Body of pancreas (tissue), 4 donors: Measurements from ENCODE around the gene MYLK. TPM values are rescaled to one million over a fixed set of nuclear protein-coding genes. Genes with fewer than 3 reads are reported as not detected.

Experiments used
- ATAC-seq: fragments of 150-250 bp; one replicate; pipeline ENCODE4 v1.9.1; 2016
- DNase-seq, 4 donors: peaks; one replicate each; pipeline ENCODE4 v3.0.0-alpha.2; 2019
- H3K27ac ChIP-seq, 4 donors: fragments of 200-600 bp; sonication (generic); 1 replicate in 3 of 4; 2 replicates in 1 of 4; pipeline versions ENCODE4 v1.5.1 to v1.6.1; 2016 to 2019; ENCODE audit warnings: mild to moderate bottlenecking in 1 of 4, mixed read lengths in 1 of 4, moderate library complexity in 1 of 4
- H3K27me3 ChIP-seq, 2 donors: fragments of 200-600 bp; sonication (generic); one replicate each; pipeline ENCODE4 v1.6.0; 2016; ENCODE audit warnings: mild to moderate bottlenecking in 1 of 2
- H3K36me3 ChIP-seq, 2 donors: fragments of 200-600 bp; sonication (generic); replicated peaks in 1 of 2; 2 replicates each; pipeline ENCODE4 v1.5.1; 2016; ENCODE audit warnings: low read depth in 2 of 2; ENCODE audit not compliant: insufficient read depth in 1 of 2
- H3K4me1 ChIP-seq: fragments of 200-600 bp; sonication (generic); one replicate; pipeline ENCODE4 v1.6.0; 2016
- H3K4me3 ChIP-seq, 2 donors: fragments of 200-600 bp; sonication (generic); 1 replicate in 1 of 2; 2 replicates in 1 of 2; pipeline ENCODE4 v1.5.1; 2016 to 2019
- H3K9me3 ChIP-seq, 3 donors: fragments of 200-600 bp; sonication (generic); 1 replicate in 2 of 3; 2 replicates in 1 of 3; pipeline ENCODE4 v1.5.1; 2016
- CTCF ChIP-seq, 7 experiments: fragments of 450-650 bp in 4 of 7; fragments of 200-600 bp in 3 of 7; sonication (generic) in 3 of 7; IDR thresholded peaks; one replicate each; pipeline ENCODE4 v1.5.1; 2016 to 2019; ENCODE audit warnings: antibody characterized with exemption in 7 of 7
- POLR2A ChIP-seq, 3 donors: fragments of 450-650 bp; IDR thresholded peaks; one replicate each; pipeline ENCODE4 v1.6.1; 2016; ENCODE audit warnings: antibody characterized with exemption in 3 of 3, mild to moderate bottlenecking in 2 of 3
- WGBS, 2 donors: methylation state at CpG; one replicate each; pipeline ENCODE4 v1.1.5; 2017; 5-methylcytosine and 5-hydroxymethylcytosine counted together
- intact Hi-C: fragments of 100-400 bp; cut with DNase I; formaldehyde crosslinking; loops from one replicate; pipeline ENCODE4 v1.15.1; 2023
- total RNA-seq, 2 donors: library from RNA; depleted of rRNA; stranded (reverse); fragments of >200 nt; gene quantifications; one replicate each; pipeline ENCODE4 v1.1.0, GENCODE V29; 2016

Gene MYLK
- total RNA-seq, 2 donors from 2014 or later, result 7.6 to 36.6 TPM

GRCh38 chr3:123807820-123808219 lies 76.3 kb downstream of the MYLK start:
- TF ChIP-seq POLR2A (IDR thresholded peaks at IDR 0.05), result no peak
- peak in 1 of 7 experiments; percentile 9 for TF ChIP-seq CTCF (IDR thresholded peaks at IDR 0.05)
- Histone ChIP-seq H3K9me3 (no peaks in the 10 kb centered on the region), H3K36me3 (no peaks in the 10 kb centered on the region), H3K4me3 (no peak overlapping the region), H3K4me1 (peaks cover 9% of the 10 kb centered on the region), H3K27ac (peak overlapping the region in 2 of 4 donors; percentile 8 to 43), H3K27me3 (no peaks in the 10 kb centered on the region)
- DNase-seq (peak; percentile 15 to 29 (median 22)), ATAC-seq (peak; percentile 38)
- WGBS, 2 donors, result 47 to 53% methylated on average over 2 of the region's 2 CpGs
- intact Hi-C loops, result no loop called here

GRCh38 chr3:123805504-123805903 lies 78.6 kb downstream of the MYLK start:
- Histone ChIP-seq H3K4me1 (peaks cover 9% of the 10 kb centered on the region), H3K36me3 (no peaks in the 10 kb centered on the region), H3K9me3 (no peaks in the 10 kb centered on the region), H3K27me3 (no peaks in the 10 kb centered on the region), H3K27ac (no peak overlapping the region), H3K4me3 (no peak overlapping the region)
- no peak for TF ChIP-seq POLR2A (IDR thresholded peaks at IDR 0.05)
- no peak for TF ChIP-seq CTCF (IDR thresholded peaks at IDR 0.05)
- DNase-seq, result no peak
- 83 to 85% methylated on average over 2 of the region's 2 CpGs for WGBS, 2 donors
- no peak for ATAC-seq
- intact Hi-C loops, result no loop called here

GRCh38 chr3:123805101-123805500 lies 79.0 kb downstream of the MYLK start:
- no peaks in the 10 kb centered on the region for H3K36me3 ChIP-seq
- H3K4me1 ChIP-seq, result peaks cover 9% of the 10 kb centered on the region
- intact Hi-C loops, result no loop called here
- ATAC-seq (no peak), DNase-seq (no peak)
- no peaks in the 10 kb centered on the region for H3K9me3 ChIP-seq
- H3K27ac ChIP-seq, result no peak overlapping the region
- 71 to 78% methylated on average over 7 of the region's 7 CpGs for WGBS, 2 donors
- H3K4me3 ChIP-seq, result no peak overlapping the region
- H3K27me3 ChIP-seq, result no peaks in the 10 kb centered on the region
- TF ChIP-seq CTCF (IDR thresholded peaks at IDR 0.05) (no peak), POLR2A (IDR thresholded peaks at IDR 0.05) (no peak)

- Histone ChIP-seq H3K27ac (no peak overlapping the region), H3K27me3 (no peaks in the 10 kb centered on the region), H3K9me3 (no peaks in the 10 kb centered on the region), H3K4me1 (peaks cover 9% of the 10 kb centered on the region), H3K4me3 (no peak overlapping the region), H3K36me3 (no peaks in the 10 kb centered on the region)
- TF ChIP-seq CTCF (IDR thresholded peaks at IDR 0.05) (no peak), POLR2A (IDR thresholded peaks at IDR 0.05) (no peak)
- DNase-seq, result no peak
- 96% methylated on average over 2 of the region's 3 CpGs; no CpG with 5 or more reads in 1 of the 2 donors for WGBS, 2 donors
- intact Hi-C loops, result no loop called here
- ATAC-seq, result no peak
Observed at GRCh38 chr3:123804676-123805075, 79.5 kb downstream of the MYLK start.

GRCh38 chr3:123803521-123803920 lies 80.6 kb downstream of the MYLK start:
- 45 to 53% methylated on average over 5 of the region's 5 CpGs for WGBS, 2 donors
- TF ChIP-seq CTCF (IDR thresholded peaks at IDR 0.05), result no peak
- TF ChIP-seq POLR2A (IDR thresholded peaks at IDR 0.05), result no peak
- Histone ChIP-seq H3K27me3 (no peaks in the 10 kb centered on the region), H3K4me3 (no peak overlapping the region), H3K9me3 (no peaks in the 10 kb centered on the region), H3K36me3 (no peaks in the 10 kb centered on the region), H3K27ac (no peak overlapping the region), H3K4me1 (peaks cover 9% of the 10 kb centered on the region)
- DNase-seq (no peak), ATAC-seq (no peak)
- intact Hi-C loops, result no loop called here
